ENCODE data around the gene PLOD3.

Gene PLOD3

GRCh38 chr7:101180130-101180755, 37.1 kb downstream of the PLOD3 start, which contains the start of gene NAT16:
Gene NAT16, minus strand, starts transcription at chr7:101180293. Its CDS starts 5,486 bp downstream, at chr7:101174807.
- no peak for DNase-seq (ENCODE audit: low spot score)

- no peak for DNase-seq (ENCODE audit: low spot score)
Measured at GRCh38 chr7:101179713-101180112, 37.7 kb downstream of the PLOD3 start.

GRCh38 chr7:101179117-101179516, 38.3 kb downstream of the PLOD3 start:
- no peak for DNase-seq (ENCODE audit: low spot score)

- DNase-seq (ENCODE audit: low spot score): no peak
Measured at GRCh38 chr7:101177644-101178043, 39.7 kb downstream of the PLOD3 start.

- no peak for DNase-seq (ENCODE audit: low spot score)
Measured at GRCh38 chr7:101175664-101176063, 41.7 kb downstream of the PLOD3 start.

- no peak for DNase-seq (ENCODE audit: low spot score)
Measured at GRCh38 chr7:101174322-101174854, 43.0 kb downstream of the PLOD3 start.

GRCh38 chr7:101173752-101174244, 43.6 kb downstream of the PLOD3 start:
- peak; percentile 87 for DNase-seq (ENCODE audit: low spot score)

- DNase-seq (ENCODE audit: low spot score): peak; percentile 92
Measured at GRCh38 chr7:101172854-101173751, 44.3 kb downstream of the PLOD3 start.

- no peak for DNase-seq (ENCODE audit: low spot score)
Measured at GRCh38 chr7:101172005-101172853, 45.2 kb downstream of the PLOD3 start.

- no peak for DNase-seq (ENCODE audit: low spot score)
Measured at GRCh38 chr7:101171442-101171837, 45.9 kb downstream of the PLOD3 start.

GRCh38 chr7:101170617-101171441, 46.6 kb downstream of the PLOD3 start:
- DNase-seq (ENCODE audit: low spot score): no peak

- DNase-seq (ENCODE audit: low spot score): peak; percentile 78
Measured at GRCh38 chr7:101169838-101170551, 47.4 kb downstream of the PLOD3 start.

GRCh38 chr7:101169110-101169837, 48.1 kb downstream of the PLOD3 start:
- DNase-seq (ENCODE audit: low spot score): no peak

- DNase-seq (ENCODE audit: low spot score): no peak
Measured at GRCh38 chr7:101168412-101169049, 48.9 kb downstream of the PLOD3 start.

- no peak for DNase-seq (ENCODE audit: low spot score)
Measured at GRCh38 chr7:101167645-101168411, 49.6 kb downstream of the PLOD3 start.

- DNase-seq (ENCODE audit: low spot score): no peak
Measured at GRCh38 chr7:101166909-101167644, 50.3 kb downstream of the PLOD3 start.

- no peak for DNase-seq (ENCODE audit: low spot score)
Measured at GRCh38 chr7:101166648-101166908, 50.8 kb downstream of the PLOD3 start.

Data from RKO (cell line).